NCI-H1092 (cell line): ENCODE results near the gene EVX2.
A peak's percentile ranks its signal among the peaks of the same experiment; 100 is the strongest.

Source experiments
- DNase-seq: peaks from one replicate; lab custom pipeline; 2025; lab: John Stamatoyannopoulos, UW

The EVX2 gene

GRCh38 chr2:176107731-176108181 lies 24.0 kb upstream of the EVX2 start:
- DNase-seq: no peak

GRCh38 chr2:176106581-176107539 lies 23.1 kb upstream of the EVX2 start, which contains the start of gene HOXD11:
Gene HOXD11 (plus strand): TSS chr2:176107280. CDS start chr2:176107356, 76 bp downstream.
- DNase-seq: peak; percentile 78

DNA sequence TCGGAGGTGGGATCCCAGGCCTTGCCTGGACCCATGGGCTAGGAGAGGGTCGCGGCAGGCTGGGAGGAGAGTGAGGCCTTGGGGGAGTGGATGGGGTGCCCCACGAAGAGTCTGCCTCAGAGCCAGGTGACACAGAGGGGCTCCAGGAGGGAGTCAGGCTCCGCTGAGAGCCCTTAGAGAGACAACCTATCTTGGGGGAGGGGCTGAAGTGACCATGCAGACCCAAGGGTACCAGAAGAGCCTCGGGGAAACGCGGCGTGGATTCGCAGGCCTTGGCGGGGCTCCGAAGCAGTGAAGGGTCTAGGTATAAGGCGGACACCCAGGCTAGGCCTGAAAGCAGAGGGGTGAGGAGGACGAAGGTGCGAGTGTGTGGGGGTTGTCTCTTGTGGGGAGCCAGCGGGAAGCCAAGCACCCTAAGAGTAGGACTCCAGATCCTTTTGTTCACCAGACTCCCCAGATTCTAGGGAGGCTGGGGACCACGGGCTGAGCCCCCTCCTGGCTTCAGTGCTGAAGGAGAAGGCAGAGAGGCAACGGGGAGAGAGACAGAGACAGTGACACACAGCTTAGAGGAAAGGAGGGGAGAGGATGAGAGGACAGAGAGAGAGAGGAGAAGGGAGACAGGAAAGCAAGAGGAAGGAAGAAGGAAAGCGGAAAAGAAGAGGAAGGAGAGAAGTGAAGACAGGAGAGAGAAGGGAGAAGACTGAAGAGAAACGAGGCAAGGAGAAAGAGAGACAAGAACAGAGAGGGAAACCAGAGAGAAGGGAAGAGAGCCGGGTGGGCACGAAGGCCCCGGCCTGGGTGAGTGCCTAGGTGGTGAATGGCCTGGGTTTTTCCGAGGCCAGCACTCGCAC lies 22.2 kb upstream of the EVX2 start:
- DNase-seq: no peak

- no peak for DNase-seq
These were observed 21.4 kb upstream of the EVX2 start for GRCh38 chr2:176105078-176105729.

DNA sequence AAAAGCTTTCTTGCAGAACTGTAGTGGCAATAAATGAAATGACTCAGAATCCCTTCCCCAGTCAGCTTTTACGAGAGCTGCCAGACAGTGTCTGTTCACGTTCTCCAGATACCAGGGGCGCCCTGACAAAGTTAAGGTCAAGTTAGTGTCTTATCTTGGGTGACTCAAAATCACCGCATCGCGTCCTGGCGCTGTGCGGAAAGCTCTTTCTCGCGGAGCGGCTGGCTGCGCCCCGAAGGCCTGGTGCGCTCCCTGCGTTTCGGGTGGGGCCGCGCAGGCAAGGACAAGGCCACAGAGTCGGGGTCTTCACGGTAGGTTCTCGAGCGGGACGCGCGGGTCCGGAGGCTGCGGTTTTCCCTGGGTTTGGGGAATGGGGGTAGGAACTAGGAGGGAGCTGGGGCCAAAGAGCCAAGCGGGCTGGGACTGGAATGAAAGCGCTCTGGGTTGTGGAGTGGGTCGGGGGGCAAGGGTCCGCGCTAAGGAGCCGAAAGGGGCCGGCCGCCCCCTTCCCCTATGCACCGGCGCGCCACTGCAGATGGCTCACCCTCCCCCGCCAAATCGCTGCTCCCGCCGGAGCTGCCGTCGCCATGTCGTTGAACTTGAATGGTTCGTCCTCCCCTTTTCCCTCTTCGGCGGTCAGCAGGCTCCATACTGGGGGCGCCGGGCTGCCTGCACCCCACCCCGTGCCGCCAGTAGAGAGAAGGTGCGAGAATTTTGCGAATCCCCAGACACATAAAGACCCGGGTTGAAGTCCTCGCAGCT lies 20.7 kb upstream of the EVX2 start:
- no peak for DNase-seq

DNA sequence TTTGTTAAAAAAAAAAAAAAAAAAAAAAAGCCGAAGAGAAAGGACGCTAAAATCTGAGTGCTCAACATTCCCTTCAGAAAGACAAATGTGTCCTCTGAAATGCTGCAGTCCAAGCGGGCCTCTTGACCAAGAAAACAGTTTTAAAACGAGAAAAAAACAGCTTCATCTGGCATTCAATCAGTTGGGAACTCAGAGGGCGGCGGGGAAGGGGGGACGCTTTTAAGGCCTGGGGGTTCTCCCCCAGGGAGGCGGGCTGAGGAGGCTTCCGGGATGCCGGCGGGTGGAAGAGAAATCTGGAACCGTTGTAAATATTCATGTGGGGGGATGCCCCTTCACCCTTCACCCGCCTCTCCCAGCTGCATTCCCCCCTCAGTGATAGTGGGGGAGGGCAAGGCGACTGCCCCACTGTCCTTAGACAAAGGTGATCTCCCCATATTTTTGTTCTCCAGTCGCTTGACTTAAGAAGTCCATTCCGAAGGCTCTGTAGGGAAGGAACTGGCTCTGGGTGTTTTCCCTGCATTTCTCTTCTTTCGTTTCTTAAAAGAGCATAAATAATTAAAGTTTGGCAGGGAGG lies 20.1 kb upstream of the EVX2 start:
- DNase-seq: no peak

- DNase-seq: no peak
These were observed 19.4 kb upstream of the EVX2 start for GRCh38 chr2:176103194-176103593.

DNA sequence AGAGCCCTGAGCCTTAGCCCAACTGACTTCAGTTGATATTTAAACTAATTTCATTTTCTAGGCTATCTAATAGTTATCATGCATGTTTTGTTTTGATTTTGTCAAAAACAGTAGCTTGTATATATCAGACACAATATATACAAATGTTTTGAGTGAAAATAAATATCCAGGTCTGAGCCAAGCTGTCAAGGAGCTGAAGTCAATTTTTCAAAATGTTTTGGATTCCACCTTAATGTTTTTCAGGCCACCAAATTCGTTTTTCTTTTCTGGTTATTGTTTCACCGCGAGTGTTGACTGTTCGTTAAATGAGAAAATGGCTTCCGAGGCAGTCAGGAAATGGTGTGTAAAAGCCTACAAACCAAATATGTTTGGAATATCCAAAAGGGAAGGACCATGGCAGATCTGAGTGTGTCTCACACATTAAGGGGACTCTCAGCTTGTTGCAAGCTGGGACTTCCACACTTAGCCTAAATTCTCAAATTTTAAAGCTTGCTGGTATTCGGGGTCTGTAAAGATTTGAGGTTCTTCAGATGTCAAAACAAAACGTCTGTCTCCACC lies 18.6 kb upstream of the EVX2 start:
- no peak for DNase-seq

DNA sequence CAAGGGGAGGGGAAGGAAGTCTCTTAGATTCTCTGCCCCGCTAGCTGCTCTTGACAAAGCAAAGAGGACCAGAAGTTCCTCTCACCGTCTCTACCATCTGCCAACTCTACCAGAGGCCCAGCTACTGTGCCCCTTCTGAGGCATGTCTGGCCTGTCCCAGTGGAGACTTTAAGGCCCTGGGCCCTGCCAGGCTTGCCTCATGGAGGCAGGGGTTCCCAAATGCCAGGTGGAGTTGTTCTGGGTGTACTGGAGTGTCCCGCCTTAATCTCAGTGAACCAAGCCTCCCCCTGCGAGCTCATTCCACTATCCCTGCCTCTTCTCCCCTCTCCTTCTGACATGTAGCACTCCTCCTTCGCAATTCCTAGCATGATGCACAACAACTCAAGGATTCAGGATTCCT lies 18.1 kb upstream of the EVX2 start:
- DNase-seq: no peak

GRCh38 chr2:176101216-176101830 lies 17.6 kb upstream of the EVX2 start:
- no peak for DNase-seq

- DNase-seq: no peak
These were observed 16.9 kb upstream of the EVX2 start for GRCh38 chr2:176100547-176101140.

DNA sequence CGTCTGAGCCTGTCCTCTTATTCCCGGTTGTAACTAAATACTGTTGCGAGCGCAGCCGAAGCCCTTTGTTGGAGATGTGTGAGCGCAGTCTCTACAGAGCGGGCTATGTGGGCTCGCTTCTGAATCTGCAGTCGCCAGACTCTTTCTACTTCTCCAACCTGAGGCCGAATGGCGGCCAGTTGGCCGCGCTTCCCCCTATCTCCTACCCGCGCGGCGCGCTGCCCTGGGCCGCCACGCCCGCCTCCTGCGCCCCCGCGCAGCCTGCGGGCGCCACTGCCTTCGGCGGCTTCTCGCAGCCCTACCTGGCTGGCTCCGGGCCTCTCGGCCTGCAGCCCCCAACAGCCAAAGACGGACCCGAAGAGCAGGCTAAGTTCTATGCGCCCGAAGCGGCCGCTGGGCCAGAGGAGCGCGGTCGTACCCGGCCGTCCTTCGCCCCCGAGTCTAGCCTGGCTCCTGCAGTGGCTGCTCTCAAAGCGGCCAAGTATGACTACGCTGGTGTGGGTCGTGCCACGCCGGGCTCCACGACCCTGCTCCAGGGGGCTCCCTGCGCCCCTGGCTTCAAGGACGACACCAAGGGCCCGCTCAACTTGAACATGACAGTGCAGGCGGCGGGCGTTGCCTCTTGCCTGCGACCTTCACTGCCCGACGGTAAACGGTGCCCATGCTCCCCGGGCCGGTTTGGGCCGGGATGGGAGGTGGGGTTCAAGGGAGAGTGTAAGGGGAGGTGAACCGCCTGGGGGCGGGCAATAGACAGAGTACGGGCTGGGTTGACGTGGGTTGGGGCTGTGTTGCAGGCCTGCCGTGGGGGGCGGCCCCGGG lies 16.2 kb upstream of the EVX2 start, which contains the start of gene HOXD12:
HOXD12 (plus strand) TSS at position 68 of the 819 bp plus-strand sequence; CDS start at position 75, 7 bp downstream.
- DNase-seq: no peak

DNA sequence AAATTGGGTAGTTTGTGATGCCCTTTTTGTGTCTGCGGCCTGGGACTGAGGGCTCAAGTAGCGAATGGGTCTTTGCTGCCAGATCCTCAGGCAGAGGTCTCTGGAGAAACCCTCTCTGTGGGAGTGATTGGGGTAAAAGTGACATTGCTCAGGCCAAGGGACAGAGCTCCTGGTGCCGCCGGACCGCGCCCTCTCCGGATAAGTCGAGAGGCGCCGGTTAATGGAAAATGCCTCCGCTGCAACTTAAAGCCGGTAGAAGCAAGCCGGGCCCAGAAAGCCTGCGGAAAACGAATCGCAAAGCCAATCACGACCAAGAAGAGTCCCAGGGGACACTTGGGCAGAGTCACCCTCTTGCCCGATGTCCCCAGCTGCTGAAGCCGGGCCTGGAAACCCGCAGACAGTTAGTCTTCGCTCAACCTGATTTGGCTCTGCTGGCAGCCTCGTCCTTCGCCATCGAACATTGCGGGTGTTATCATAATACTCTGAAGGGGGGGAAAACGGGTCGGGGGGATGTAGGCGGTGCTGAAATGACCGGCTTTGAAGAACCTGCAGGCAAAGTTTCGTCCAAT lies 15.5 kb upstream of the EVX2 start:
- DNase-seq: no peak

DNA sequence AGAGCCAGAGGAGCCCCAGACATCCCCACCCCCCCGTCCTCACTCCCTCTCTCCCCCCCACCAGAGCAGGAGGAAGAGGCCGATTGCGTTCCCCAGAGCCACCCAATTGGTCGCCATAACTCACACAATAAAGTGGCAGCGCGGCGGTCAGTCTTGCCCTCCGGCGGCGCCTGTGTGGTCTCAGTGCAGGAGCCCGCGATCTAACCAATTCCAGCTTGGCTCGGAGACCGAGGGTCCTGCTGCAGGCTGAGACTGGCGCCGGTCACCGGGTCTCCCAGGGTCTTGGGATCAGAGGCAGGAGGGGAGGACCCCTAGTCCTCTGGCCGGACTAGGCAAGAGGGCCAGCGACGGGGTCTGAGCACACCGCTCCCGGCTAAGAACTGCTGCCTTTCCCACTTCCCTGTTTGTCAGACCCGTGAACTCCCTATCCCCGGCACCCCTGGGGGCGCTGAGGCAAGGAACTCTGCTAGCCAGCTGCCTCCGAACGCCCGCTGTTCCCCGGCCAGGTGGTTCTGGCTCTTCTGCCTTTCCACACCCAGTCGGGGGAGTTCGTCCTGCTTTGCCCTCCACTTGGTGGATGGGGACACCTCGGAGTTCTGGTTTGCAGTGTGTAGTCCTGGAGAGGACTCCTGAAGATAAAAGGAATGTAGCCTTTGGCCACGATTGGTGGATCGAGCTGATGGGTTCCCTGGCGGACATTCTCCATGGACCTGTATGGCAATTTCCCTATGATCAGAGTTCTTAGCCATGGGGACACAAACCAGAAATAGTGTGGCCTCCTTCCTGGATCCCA lies 14.8 kb upstream of the EVX2 start:
- no peak for DNase-seq

GRCh38 chr2:176097820-176098365 lies 14.1 kb upstream of the EVX2 start:
- DNase-seq: no peak

DNA sequence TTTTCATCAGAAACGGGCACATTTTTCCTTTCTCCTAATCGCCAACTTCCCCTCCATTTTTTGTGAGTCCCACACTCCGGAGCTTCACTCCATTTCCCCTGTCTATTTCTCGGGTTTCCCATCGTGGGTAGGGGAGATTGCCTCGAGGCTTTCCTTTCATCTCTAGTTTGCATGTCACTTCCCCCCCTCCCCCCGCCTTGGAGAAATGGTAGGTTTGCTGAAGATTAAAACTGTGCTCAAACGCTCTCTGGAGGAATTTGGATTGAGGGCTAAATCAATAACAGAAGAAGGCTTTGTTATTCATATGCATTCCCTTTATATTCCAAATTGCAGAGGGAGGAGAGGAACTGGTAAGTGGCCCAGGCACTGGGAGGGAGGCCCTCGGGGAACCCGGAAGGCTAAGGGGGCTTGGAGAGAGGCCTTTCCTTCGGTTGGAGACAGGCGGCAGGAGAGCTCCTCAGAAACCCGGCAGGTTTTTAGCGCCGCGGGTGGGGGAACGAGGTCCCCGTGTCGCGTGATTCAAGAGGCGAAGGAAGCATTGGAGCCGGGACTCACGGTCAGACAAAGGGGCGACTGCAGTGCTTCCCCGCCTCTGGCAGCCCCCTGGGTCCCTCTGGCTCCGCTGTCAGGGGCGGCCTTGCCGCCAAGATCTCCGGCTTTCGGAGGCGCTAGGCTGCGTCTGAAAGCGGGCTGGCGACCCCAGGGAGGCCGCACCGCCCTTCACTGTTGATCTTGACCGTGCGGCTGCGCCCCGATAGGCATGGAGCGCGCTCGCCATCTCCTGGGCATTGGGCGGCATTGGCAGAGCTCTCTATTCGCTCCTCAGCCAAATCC lies 13.4 kb upstream of the EVX2 start:
- peak; percentile 62 for DNase-seq
